Measurements from ENCODE around the gene DCPS. TPM values are rescaled to one million over a fixed set of nuclear protein-coding genes. Genes with fewer than 3 reads are reported as not detected.

Gene DCPS
- total RNA-seq, 2 experiments from 2014 or later: 21.8 to 22.5 TPM

DNA sequence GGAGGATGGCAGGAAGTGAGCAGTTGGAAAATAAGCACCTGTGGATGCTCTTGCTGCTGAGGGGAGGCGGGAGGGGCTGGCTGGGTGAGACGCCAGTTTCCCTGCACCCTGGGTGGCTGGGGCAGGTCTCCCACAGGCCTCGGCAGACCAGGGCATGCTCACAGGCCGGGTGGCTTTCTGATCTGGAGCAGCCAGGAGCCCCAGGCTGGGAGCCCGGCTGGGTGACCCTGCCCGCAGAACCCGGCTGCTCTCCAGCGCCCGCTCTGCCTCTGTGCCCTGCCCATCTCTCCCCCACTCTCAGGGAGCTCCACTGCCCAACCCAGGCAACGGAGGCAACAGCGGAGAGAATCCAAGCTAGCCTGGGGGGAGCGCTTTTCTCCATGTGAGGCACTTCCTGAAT, 24.6 kb downstream of the DCPS start:
- H3K4me3 Mint-ChIP-seq: no peak overlapping the region
- H3K4me1 Mint-ChIP-seq (ENCODE audit: low read depth): peaks cover 15% of the 10 kb centered on the region
- DNase-seq: no peak
- no peaks in the 10 kb centered on the region for H3K9me3 Mint-ChIP-seq (ENCODE audit: insufficient read depth)
- CTCF ChIA-PET: interaction anchor here (1.1 kb wide), 2 partner anchors 9 to 10 kb away, joined by 3 read pairs; no protein-coding TSS in a partner anchor
- POLR2A ChIA-PET: interaction anchor here (1.0 kb wide), 1 partner anchor 9 kb away, joined by 6 read pairs; no protein-coding TSS in a partner anchor
- H3K27ac Mint-ChIP-seq: no peak overlapping the region
- no peak for ATAC-seq
- H3K27me3 Mint-ChIP-seq (ENCODE audit: low read depth): no peaks in the 10 kb centered on the region
- H3K36me3 Mint-ChIP-seq (ENCODE audit: low read depth): peaks cover 4% of the 10 kb centered on the region

DNA sequence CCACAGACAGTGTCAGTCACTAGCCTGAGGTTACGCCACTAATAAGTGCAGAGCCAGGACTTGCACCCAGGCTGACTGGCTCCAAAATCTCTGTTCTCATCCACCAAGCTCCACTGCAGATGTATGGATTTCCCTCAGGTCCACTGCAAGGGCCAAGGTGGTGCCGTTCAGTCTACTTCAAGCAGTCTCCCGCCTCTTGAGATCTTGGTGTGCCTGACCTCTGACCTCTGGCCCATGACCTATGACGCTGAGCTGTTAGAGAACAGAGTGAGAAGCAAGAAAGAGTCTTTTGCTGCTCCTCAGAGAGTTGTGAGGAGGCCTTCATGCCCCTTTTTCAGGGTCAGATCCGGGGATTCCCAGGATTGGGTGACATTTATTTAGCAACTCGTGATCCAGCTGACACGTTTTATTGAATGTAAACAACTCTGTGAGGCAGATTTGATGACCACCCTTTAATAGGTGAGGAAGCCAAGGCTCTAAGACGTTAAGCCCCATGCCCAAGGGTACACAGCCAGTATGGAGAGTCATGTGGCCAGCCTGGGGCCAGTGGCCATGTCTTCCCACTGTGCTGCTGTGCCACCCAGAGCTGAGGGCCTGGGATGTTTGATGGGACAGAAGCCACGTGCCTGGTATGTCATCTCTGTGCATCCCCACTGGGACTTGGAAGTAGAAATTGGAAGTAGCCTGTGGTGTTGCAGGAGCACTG, 25.2 kb downstream of the DCPS start:
- no peak for ATAC-seq
- CTCF ChIA-PET: interaction anchor here (1.1 to 1.6 kb wide), 4 partner anchors 9 to 21 kb away, joined by 3 to 6 read pairs (median 4); no protein-coding TSS in a partner anchor
- peaks cover 15% of the 10 kb centered on the region for H3K4me1 Mint-ChIP-seq (ENCODE audit: low read depth)

DNA sequence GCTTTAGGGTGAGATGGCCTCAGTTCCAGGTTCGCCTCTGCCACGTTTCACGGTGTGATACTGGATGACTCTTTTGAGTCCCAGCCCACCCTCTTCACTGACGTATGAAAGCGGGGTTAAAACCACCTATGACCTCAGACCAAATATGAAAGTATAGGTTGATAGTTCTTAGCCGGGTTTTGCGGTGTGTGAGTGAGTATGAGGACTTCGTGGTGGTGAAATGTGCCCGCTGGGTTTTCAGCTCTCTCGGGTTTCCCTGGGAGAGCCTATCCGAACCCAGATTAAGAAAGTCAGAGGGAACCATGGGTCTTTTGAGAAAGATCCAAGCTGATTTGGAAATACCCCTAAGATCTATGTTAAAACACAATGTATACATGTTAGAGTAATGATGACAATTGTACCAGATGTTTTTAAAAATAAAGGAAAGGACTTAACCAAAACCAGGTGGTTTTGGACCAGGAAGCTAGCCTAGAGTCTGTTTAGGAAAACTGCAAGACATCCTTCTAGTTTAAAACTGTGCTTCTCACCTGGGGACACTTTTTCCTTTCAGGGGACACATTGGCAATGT, 25.9 kb downstream of the DCPS start:
- Mint-ChIP-seq H3K36me3 (ENCODE audit: low read depth) (peaks cover 10% of the 10 kb centered on the region), H3K27ac (peak overlapping the region; percentile 13), H3K27me3 (ENCODE audit: low read depth) (no peaks in the 10 kb centered on the region), H3K4me1 (ENCODE audit: low read depth) (peaks cover 15% of the 10 kb centered on the region), H3K4me3 (no peak overlapping the region), H3K9me3 (ENCODE audit: insufficient read depth) (no peaks in the 10 kb centered on the region)
- DNase-seq (peak; percentile 37), ATAC-seq (peak; percentile 58)
- CTCF ChIA-PET: interaction anchor here (1.1 to 1.6 kb wide), 3 partner anchors 11 to 22 kb away, joined by 3 to 6 read pairs (median 4); no protein-coding TSS in a partner anchor
- POLR2A ChIA-PET: no interaction called here

More for the DNA sequence above, 25.2 kb downstream of the DCPS start:
- Mint-ChIP-seq H3K4me3 (no peak overlapping the region), H3K27ac (peak overlapping the region; percentile 13), H3K27me3 (ENCODE audit: low read depth) (no peaks in the 10 kb centered on the region), H3K9me3 (ENCODE audit: insufficient read depth) (no peaks in the 10 kb centered on the region), H3K36me3 (ENCODE audit: low read depth) (peaks cover 9% of the 10 kb centered on the region)
- DNase-seq: no peak
- POLR2A ChIA-PET: interaction anchor here (1.0 kb wide), 1 partner anchor 10 kb away, joined by 6 read pairs; no protein-coding TSS in a partner anchor

DNA sequence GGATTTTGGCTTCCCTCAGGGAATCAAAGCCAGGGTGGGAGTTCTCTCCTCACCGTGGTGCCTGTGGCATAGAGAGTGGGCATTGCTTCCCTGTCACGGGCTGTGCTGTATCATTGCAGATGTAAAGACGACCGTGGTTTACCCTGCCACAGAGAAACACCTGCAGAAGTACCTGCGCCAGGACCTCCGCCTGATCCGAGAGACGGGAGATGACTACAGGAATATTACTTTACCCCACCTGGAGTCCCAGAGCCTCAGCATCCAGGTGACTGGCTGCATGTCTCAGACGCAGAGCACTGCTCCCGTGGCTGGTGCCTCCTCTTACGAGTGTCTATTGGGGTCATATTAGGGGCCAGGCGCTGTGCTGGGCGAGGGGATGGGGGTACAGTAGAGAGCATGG, 27.4 kb downstream of the DCPS start:
- ATAC-seq (no peak), DNase-seq (no peak)
- Mint-ChIP-seq H3K4me1 (ENCODE audit: low read depth) (peaks cover 27% of the 10 kb centered on the region), H3K9me3 (ENCODE audit: insufficient read depth) (no peaks in the 10 kb centered on the region), H3K27ac (peak overlapping the region; percentile 23), H3K27me3 (ENCODE audit: low read depth) (no peaks in the 10 kb centered on the region), H3K4me3 (no peak overlapping the region), H3K36me3 (ENCODE audit: low read depth) (peaks cover 20% of the 10 kb centered on the region)
- ChIA-PET CTCF (no interaction called here), POLR2A (no interaction called here)

DNA sequence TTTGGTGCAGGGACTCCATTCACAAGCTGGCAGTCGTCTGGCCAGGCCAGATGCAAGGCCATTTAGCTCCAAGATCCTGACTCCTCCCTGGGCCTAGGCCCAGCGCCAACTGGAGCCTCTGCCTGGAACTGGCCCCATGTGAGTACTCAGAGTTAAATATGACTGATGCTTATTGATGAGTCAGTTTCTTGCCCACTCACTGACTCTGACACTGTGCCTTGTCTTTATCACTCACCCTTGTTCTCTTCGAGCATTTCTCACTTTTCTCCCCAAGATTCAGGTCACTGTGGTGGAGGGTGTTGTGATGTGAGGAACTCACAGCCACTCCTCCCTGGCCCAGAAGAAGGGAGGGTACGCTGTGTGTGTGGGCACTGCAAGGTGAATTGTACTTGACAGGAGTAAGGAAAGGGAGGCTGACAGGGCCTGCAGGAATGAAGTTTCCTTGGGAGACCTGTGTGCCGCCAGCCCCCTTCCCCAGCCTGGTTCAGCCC, 28.4 kb downstream of the DCPS start:
- H3K36me3 Mint-ChIP-seq (ENCODE audit: low read depth): peaks cover 21% of the 10 kb centered on the region
- no peaks in the 10 kb centered on the region for H3K9me3 Mint-ChIP-seq (ENCODE audit: insufficient read depth)
- H3K27ac Mint-ChIP-seq: peak overlapping the region; percentile 1
- ChIA-PET CTCF (no interaction called here), POLR2A (interaction anchor here (0.5 kb wide), 1 partner anchor 21 kb away, joined by 4 read pairs; no protein-coding TSS in a partner anchor)
- H3K4me3 Mint-ChIP-seq: no peak overlapping the region
- DNase-seq (no peak), ATAC-seq (peak; percentile 39)
- no peaks in the 10 kb centered on the region for H3K27me3 Mint-ChIP-seq (ENCODE audit: low read depth)
- H3K4me1 Mint-ChIP-seq (ENCODE audit: low read depth): peaks cover 35% of the 10 kb centered on the region

DNA sequence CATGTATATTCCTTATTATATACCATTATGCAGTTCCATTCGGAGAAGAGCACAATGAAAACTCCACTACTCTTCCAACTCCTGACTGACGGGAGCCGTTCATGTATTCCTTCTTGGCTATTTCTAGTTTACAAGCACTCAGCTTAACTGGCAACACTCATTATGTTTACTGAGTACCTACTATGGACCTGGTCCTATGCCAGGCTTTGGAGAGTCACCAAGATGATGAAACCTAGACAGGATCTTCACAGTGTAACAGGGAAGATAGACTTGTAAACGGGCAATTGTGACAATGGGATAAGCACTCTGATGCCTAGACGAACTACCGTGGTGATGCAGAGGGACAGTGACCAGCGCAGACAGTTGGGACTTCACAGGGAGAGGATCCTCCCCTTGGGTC, 29.3 kb downstream of the DCPS start:
- ChIA-PET CTCF (no interaction called here), POLR2A (no interaction called here)
- no peak overlapping the region for H3K27ac Mint-ChIP-seq

DNA sequence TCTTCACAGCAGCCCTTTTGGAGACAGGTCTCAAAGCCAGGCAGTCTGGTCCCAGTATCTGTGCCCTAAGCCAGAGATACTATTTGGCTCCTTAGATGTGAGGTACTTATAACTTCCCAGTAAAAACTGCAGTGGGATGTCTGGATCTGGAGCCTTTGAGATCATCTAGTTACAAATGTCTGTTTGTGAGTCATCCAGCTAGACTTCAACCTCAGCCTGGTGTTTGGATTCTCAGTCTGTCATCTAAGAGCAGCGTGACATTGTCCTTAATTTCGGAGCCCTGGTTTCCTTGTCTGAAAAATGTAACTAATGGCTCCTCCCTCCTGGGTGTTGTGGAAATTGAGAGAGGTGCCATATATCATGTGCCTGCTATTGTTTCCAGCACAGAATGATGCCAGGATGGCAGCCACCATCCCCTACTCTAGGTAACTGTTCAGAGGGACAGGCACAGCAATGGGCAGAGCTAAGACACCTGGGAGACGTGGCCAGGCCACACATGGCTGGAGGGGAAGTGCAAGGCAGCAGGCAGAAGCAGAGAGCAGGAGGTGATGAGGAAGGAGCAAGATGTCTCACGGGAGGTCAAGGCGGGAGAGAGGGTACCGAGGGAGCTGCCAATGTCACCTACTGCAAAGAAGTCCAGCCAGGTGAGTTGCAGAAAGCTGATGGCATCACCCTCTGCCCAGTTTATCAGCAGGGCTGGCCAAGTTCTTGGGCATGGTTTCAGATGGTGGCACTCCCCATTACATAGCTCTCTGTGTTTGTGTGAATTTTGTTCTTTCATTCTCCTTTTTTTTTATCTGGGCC, 31.0 kb downstream of the DCPS start:
- no peaks in the 10 kb centered on the region for H3K9me3 Mint-ChIP-seq (ENCODE audit: insufficient read depth)
- ChIA-PET CTCF (no interaction called here), POLR2A (interaction anchor here (1.1 kb wide), 1 partner anchor 22 kb away, joined by 3 read pairs; no protein-coding TSS in a partner anchor)
- peak overlapping the region; percentile 30 for H3K27ac Mint-ChIP-seq
- H3K4me3 Mint-ChIP-seq: no peak overlapping the region
- peaks cover 32% of the 10 kb centered on the region for H3K36me3 Mint-ChIP-seq (ENCODE audit: low read depth)
- peaks cover 21% of the 10 kb centered on the region for H3K4me1 Mint-ChIP-seq (ENCODE audit: low read depth)
- H3K27me3 Mint-ChIP-seq (ENCODE audit: low read depth): no peaks in the 10 kb centered on the region
- no peak for DNase-seq
- no peak for ATAC-seq

More for the DNA sequence above, 29.3 kb downstream of the DCPS start:
- Mint-ChIP-seq H3K4me1 (ENCODE audit: low read depth) (peaks cover 33% of the 10 kb centered on the region), H3K27me3 (ENCODE audit: low read depth) (no peaks in the 10 kb centered on the region), H3K9me3 (ENCODE audit: insufficient read depth) (no peaks in the 10 kb centered on the region), H3K4me3 (no peak overlapping the region), H3K36me3 (ENCODE audit: low read depth) (peaks cover 21% of the 10 kb centered on the region)
- ATAC-seq (no peak), DNase-seq (no peak)

DNA sequence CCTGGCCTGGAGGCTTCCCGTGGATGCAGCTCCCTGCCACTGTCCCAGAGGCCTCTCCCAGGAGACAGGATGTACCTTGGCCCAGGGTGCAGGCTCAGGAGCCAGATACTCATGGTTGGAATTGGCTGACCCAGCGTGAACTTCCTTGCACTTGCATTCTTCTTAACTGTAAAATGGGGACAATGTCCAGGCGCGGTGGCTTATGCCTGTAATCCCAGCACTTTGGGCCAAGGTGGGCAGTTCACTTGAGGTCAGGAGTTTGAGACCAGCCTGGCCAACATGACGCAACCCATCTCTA, 31.6 kb downstream of the DCPS start:
- POLR2A ChIA-PET: interaction anchor here (1.1 kb wide), 1 partner anchor 21 kb away, joined by 3 read pairs; no protein-coding TSS in a partner anchor
- H3K9me3 Mint-ChIP-seq (ENCODE audit: insufficient read depth): no peaks in the 10 kb centered on the region
- no peaks in the 10 kb centered on the region for H3K27me3 Mint-ChIP-seq (ENCODE audit: low read depth)
- peaks cover 20% of the 10 kb centered on the region for H3K4me1 Mint-ChIP-seq (ENCODE audit: low read depth)
- H3K36me3 Mint-ChIP-seq (ENCODE audit: low read depth): peaks cover 32% of the 10 kb centered on the region
- no peak overlapping the region for H3K4me3 Mint-ChIP-seq
- no peak overlapping the region for H3K27ac Mint-ChIP-seq
- no peak for ATAC-seq
- CTCF ChIA-PET: no interaction called here
- no peak for DNase-seq

DNA sequence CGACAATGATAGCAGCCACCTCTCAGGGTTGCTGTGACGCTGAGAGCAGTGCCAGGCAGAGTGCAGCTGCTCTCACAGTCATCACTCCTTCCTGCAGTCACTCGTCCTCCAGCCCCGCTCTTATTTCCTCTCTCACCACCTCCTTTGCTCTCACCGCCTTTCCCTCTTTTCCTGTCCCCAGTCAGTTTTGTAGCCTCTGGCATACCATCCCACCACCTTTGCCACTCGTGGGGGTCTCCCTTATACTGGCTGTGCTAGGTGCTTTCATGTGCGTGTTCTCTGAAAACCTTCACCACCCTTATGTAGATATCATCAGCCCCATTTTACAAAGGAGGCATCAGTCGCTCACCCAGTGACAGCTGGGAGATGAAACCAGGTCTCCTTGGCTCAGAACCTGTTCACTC, 32.3 kb downstream of the DCPS start:
- Mint-ChIP-seq H3K9me3 (ENCODE audit: insufficient read depth) (no peaks in the 10 kb centered on the region), H3K27me3 (ENCODE audit: low read depth) (no peaks in the 10 kb centered on the region), H3K36me3 (ENCODE audit: low read depth) (peaks cover 36% of the 10 kb centered on the region), H3K27ac (peak overlapping the region; percentile 75), H3K4me3 (no peak overlapping the region), H3K4me1 (ENCODE audit: low read depth) (peaks cover 21% of the 10 kb centered on the region)
- ATAC-seq: peak; percentile 43
- no peak for DNase-seq
- POLR2A ChIA-PET: interaction anchor here (1.2 kb wide), 1 partner anchor 20 kb away, joined by 3 read pairs; the partner anchor contains the start of gene ST3GAL4
- CTCF ChIA-PET: no interaction called here

DNA sequence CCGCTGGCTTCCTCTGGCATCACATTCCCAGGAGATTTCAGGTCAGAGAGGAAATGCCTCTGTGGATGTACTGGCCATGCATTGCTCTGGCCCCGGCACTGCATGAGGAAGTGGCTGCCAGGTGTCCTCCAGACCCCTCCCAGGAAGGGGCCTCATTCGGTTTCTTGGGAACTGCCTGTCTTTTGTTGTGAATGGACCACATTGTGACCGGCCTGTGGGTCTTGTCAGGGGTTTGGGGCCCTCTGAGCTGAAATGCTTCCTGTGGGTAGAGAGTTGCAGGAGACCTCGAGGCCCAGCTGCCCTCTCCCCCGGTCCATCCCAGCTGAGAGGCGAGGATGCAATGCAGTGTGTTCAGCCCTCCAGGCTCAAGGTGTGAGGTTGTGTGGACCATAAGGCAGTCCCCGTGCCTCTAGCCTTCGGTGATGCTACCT, 32.8 kb downstream of the DCPS start:
- Mint-ChIP-seq H3K36me3 (ENCODE audit: low read depth) (peaks cover 41% of the 10 kb centered on the region), H3K4me1 (ENCODE audit: low read depth) (peaks cover 27% of the 10 kb centered on the region), H3K4me3 (no peak overlapping the region), H3K27me3 (ENCODE audit: low read depth) (no peaks in the 10 kb centered on the region), H3K27ac (peak overlapping the region; percentile 75), H3K9me3 (ENCODE audit: insufficient read depth) (no peaks in the 10 kb centered on the region)
- ChIA-PET CTCF (interaction anchor here (1.2 kb wide), 1 partner anchor 18 kb away, joined by 6 read pairs; no protein-coding TSS in a partner anchor), POLR2A (interaction anchor here (1.2 to 1.7 kb wide), 2 partner anchors 19 kb away, joined by 3 to 5 read pairs; partner anchors contain the start of gene ST3GAL4)
- ATAC-seq (no peak), DNase-seq (no peak)

DNA sequence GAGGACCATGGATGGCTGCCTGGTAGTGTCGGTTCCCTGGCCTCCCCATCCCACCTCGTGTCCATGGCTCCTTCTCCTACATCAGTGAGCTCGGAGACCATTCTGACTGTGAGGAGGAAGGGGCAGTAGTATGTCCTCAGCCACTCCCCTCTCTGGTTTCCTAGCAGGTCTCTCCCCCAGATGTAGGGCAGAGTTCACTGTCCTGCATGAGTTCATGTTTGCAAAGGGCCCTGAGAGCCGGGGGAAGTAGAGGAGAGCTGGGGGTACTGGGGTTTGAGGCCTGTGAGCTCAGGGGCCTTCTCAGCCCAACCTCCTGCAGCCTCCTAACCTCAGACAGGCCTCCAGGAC, 33.2 kb downstream of the DCPS start:
- no peak overlapping the region for H3K4me3 Mint-ChIP-seq
- ChIA-PET CTCF (interaction anchor here (1.1 to 1.2 kb wide), 2 partner anchors 19 to 143 kb away, joined by 3 to 6 read pairs; no protein-coding TSS in a partner anchor), POLR2A (interaction anchor here (1.2 to 1.7 kb wide), 2 partner anchors 19 kb away, joined by 3 to 5 read pairs; partner anchors contain the start of gene ST3GAL4)
- H3K27ac Mint-ChIP-seq: no peak overlapping the region
- peaks cover 45% of the 10 kb centered on the region for H3K36me3 Mint-ChIP-seq (ENCODE audit: low read depth)
- H3K4me1 Mint-ChIP-seq (ENCODE audit: low read depth): peaks cover 31% of the 10 kb centered on the region
- ATAC-seq: no peak
- no peaks in the 10 kb centered on the region for H3K27me3 Mint-ChIP-seq (ENCODE audit: low read depth)
- no peak for DNase-seq
- no peaks in the 10 kb centered on the region for H3K9me3 Mint-ChIP-seq (ENCODE audit: insufficient read depth)
